H1 (cell line): ENCODE data around the gene CDR2L.

ENCODE experiments used
- BRCA1 ChIP-seq: IDR thresholded peaks from 2 replicates; pipeline ENCODE4 v1.6.1; 2012; ENCODE audit warnings: low read depth, low read length, improper control_type of control experiment
- CREB1 ChIP-seq: IDR thresholded peaks from 2 replicates; pipeline ENCODE4 v1.6.1; 2012; ENCODE audit warnings: inconsistent platforms
- CTCF ChIP-seq, 3 experiments: IDR thresholded peaks; 1 replicate in 2 of 3; 2 replicates in 1 of 3; pipeline versions ENCODE4 v1.5.1 to v1.6.1; 2011; ENCODE audit warnings: low read length in 3 of 3, mild to moderate bottlenecking in 3 of 3, inconsistent platforms in 2 of 3, low read depth in 1 of 3, moderate library complexity in 1 of 3; ENCODE audit not compliant: insufficient read depth in 1 of 3; ENCODE audit errors: control extremely low read depth in 1 of 3
- GABPA ChIP-seq: IDR thresholded peaks from 2 replicates; pipeline ENCODE4 v1.6.1; 2011; ENCODE audit warnings: mild to moderate bottlenecking, low read length, moderate library complexity, borderline replicate concordance; ENCODE audit not compliant: insufficient read depth
- KDM1A ChIP-seq: fragments of 200-600, 300-600 bp; sonication (generic); IDR thresholded peaks from 2 replicates; pipeline ENCODE4 v1.7.1; 2016; ENCODE audit warnings: mild to moderate bottlenecking, low read length, borderline replicate concordance
- MAX ChIP-seq: IDR thresholded peaks from 2 replicates; pipeline ENCODE4 v1.6.1; 2012; ENCODE audit warnings: inconsistent platforms
- POLR2A ChIP-seq, 2 experiments: IDR thresholded peaks; 1 replicate in 1 of 2; 2 replicates in 1 of 2; pipeline ENCODE4 v1.6.1; 2011; ENCODE audit warnings: low read depth in 2 of 2, low read length in 2 of 2, mild to moderate bottlenecking in 2 of 2; ENCODE audit errors: control extremely low read depth in 1 of 2
- TAF1 ChIP-seq: IDR thresholded peaks from 2 replicates; pipeline ENCODE4 v1.6.1; 2011; ENCODE audit warnings: mild to moderate bottlenecking, low read depth, low read length
- TAF7 ChIP-seq: optimal IDR thresholded peaks from 2 replicates; pipeline ENCODE3; 2011; ENCODE audit warnings: low read depth, mild to moderate bottlenecking, inconsistent platforms, low read length, moderate library complexity, borderline replicate concordance
- TBP ChIP-seq: IDR thresholded peaks from 2 replicates; pipeline ENCODE4 v1.6.1; 2011; ENCODE audit warnings: low read depth, low read length, improper control_type of control experiment
- USF2 ChIP-seq: IDR thresholded peaks from 2 replicates; pipeline ENCODE4 v1.6.1; 2011; ENCODE audit warnings: low read length, improper control_type of control experiment

GRCh38 chr17:74979408-74980146 lies 7.9 kb upstream of the CDR2L start:
- TF ChIP-seq TAF1, result no peak
- no peak for TF ChIP-seq MAX
- no peak for TF ChIP-seq BRCA1
- no peak for TF ChIP-seq KDM1A
- TF ChIP-seq TBP, result no peak
- no peak for TF ChIP-seq CTCF (IDR thresholded peaks at IDR 0.05; ENCODE audit: control extremely low read depth in 1 of 3, insufficient read depth in 1 of 3, low read depth in 1 of 3, low read length in 3 of 3)
- TF ChIP-seq POLR2A (IDR thresholded peaks at IDR 0.05; ENCODE audit: control extremely low read depth in 1 of 2, low read depth in 2 of 2, low read length in 2 of 2), result no peak
- TF ChIP-seq GABPA, result no peak
- TF ChIP-seq USF2, result no peak
- TF ChIP-seq TAF7, result no peak
- TF ChIP-seq CREB1, result no peak
